Neural cell (in vitro differentiated cells): ENCODE data around the gene FHAD1. TPM values are rescaled to one million over a fixed set of nuclear protein-coding genes. Genes with fewer than 3 reads are reported as not detected.

Experiments
- H2AFZ ChIP-seq: fragments of 200-600, 300-800 bp; sonication (generic), shearing (Covaris generic); 2 replicates; pipeline ENCODE4 v1.6.0; 2014; ENCODE audit warnings: low read depth, mild to moderate bottlenecking, antibody characterized with exemption, low read length, moderate library complexity
- H3F3A ChIP-seq: fragments of 200-600 bp; shearing (Covaris generic); 2 replicates; pipeline ENCODE4 v1.6.1; 2016; ENCODE audit warnings: mild to moderate bottlenecking, moderate library complexity, mixed read lengths, antibody characterized with exemption, low read length; ENCODE audit not compliant: insufficient read depth, poor library complexity, severe bottlenecking
- H3K27ac ChIP-seq: fragments of 200-600, 300-800 bp; sonication (generic), shearing (Covaris generic); 2 replicates; pipeline ENCODE4 v1.5.1; 2014; ENCODE audit warnings: mild to moderate bottlenecking, low read length, moderate library complexity
- H3K27me3 ChIP-seq: fragments of 300-800, 200-600 bp; sonication (generic), shearing (Covaris generic); 2 replicates; pipeline ENCODE4 v1.6.0; 2014; ENCODE audit warnings: mild to moderate bottlenecking, low read depth, low read length, moderate library complexity; ENCODE audit not compliant: insufficient read depth
- H3K36me3 ChIP-seq: fragments of 300-800, 200-600 bp; sonication (generic), shearing (Covaris generic); 2 replicates; pipeline ENCODE4 v1.5.1; 2014; ENCODE audit warnings: mild to moderate bottlenecking, antibody characterized with exemption, low read length, moderate library complexity; ENCODE audit not compliant: insufficient read depth
- H3K4me2 ChIP-seq: fragments of 300-800, 200-600 bp; sonication (generic), shearing (Covaris generic); 2 replicates; pipeline ENCODE4 v1.6.0; 2014; ENCODE audit warnings: mild to moderate bottlenecking, low read length
- H3K4me3 ChIP-seq: fragments of 300-800, 200-600 bp; sonication (generic), shearing (Covaris generic); 2 replicates; pipeline ENCODE4 v1.5.1; 2014; ENCODE audit warnings: mild to moderate bottlenecking, low read length, moderate library complexity
- H3K79me2 ChIP-seq: fragments of 200-600 bp; shearing (Covaris generic); replicated peaks from 2 replicates; pipeline ENCODE4 v1.6.0; 2014; ENCODE audit warnings: mild to moderate bottlenecking, low read length, moderate library complexity; ENCODE audit not compliant: insufficient read depth
- H3K9ac ChIP-seq: fragments of 300-800, 200-600 bp; sonication (generic), shearing (Covaris generic); 2 replicates; pipeline ENCODE4 v1.6.1; 2016; ENCODE audit warnings: mild to moderate bottlenecking, low read length, mixed read lengths
- H3K9me2 ChIP-seq: fragments of 200-600 bp; shearing (Covaris generic); 2 replicates; pipeline ENCODE4 v1.6.1; 2016; ENCODE audit warnings: mild to moderate bottlenecking, low read length, mixed read lengths; ENCODE audit not compliant: insufficient read depth
- H3K9me3 ChIP-seq: fragments of 200-600, 300-800 bp; sonication (generic), shearing (Covaris generic); 2 replicates; pipeline ENCODE4 v1.6.1; 2016; ENCODE audit warnings: mild to moderate bottlenecking, mixed run types, low read length, moderate library complexity, mixed read lengths
- H4K20me1 ChIP-seq: fragments of 200-600 bp; shearing (Covaris generic); 2 replicates; pipeline ENCODE4 v1.6.1; 2016; ENCODE audit warnings: mild to moderate bottlenecking, mixed run types; ENCODE audit not compliant: insufficient read depth
- EP300 ChIP-seq: fragments of 450-650 bp; conservative IDR thresholded peaks from 2 replicates; pipeline ENCODE4 v1.6.1; 2014; ENCODE audit warnings: antibody characterized with exemption, mild to moderate bottlenecking, moderate library complexity; ENCODE audit not compliant: poor library complexity, severe bottlenecking
- EZH2 ChIP-seq: fragments of 200-600, 300-800 bp; shearing (Covaris generic), sonication (generic); IDR thresholded peaks from 2 replicates; pipeline ENCODE4 v1.6.1; 2014; ENCODE audit warnings: antibody characterized with exemption, low read length, borderline replicate concordance, mild to moderate bottlenecking; ENCODE audit not compliant: insufficient read depth, poor library complexity, severe bottlenecking
- MXI1 ChIP-seq: fragments of 450-650 bp; conservative IDR thresholded peaks from 2 replicates; pipeline ENCODE4 v1.6.1; 2014; ENCODE audit warnings: antibody characterized with exemption, mild to moderate bottlenecking; ENCODE audit not compliant: poor library complexity, severe bottlenecking
- POLR2AphosphoS5 ChIP-seq: IDR thresholded peaks from 2 replicates; pipeline ENCODE4 v1.6.1; 2012
- RAD21 ChIP-seq: fragments of 450-650 bp; conservative IDR thresholded peaks from 2 replicates; pipeline ENCODE4 v1.6.1; 2014; ENCODE audit warnings: antibody characterized with exemption, mild to moderate bottlenecking, moderate library complexity
- SMC3 ChIP-seq: fragments of 450-650 bp; conservative IDR thresholded peaks from 2 replicates; pipeline ENCODE4 v1.6.1; 2014; ENCODE audit warnings: antibody characterized with exemption, mild to moderate bottlenecking, moderate library complexity; ENCODE audit not compliant: poor library complexity
- TAF1 ChIP-seq: IDR thresholded peaks from 2 replicates; pipeline ENCODE4 v1.6.1; 2012; ENCODE audit warnings: low read depth
- polyA plus RNA-seq: library from polyadenylated mRNA; depleted of rRNA; stranded (reverse); fragments of >200 nt; gene quantifications from 2 replicates; pipeline ENCODE4 v1.2.3, GENCODE V29; 2014
- TF ChIP-seq, protein P1 (sequence below): IDR thresholded peaks from 2 replicates; pipeline ENCODE4 v1.6.1; 2012; ENCODE audit warnings: borderline replicate concordance
- TF ChIP-seq, protein P2 (sequence below): fragments of 450-650 bp; IDR thresholded peaks from 2 replicates; pipeline ENCODE4 v1.5.1; 2014; ENCODE audit warnings: antibody characterized with exemption, mild to moderate bottlenecking, moderate library complexity; ENCODE audit not compliant: poor library complexity, severe bottlenecking

FHAD1 gene
- polyA plus RNA-seq, 1 donor from 2014 or later: 0.46 TPM

DNA sequence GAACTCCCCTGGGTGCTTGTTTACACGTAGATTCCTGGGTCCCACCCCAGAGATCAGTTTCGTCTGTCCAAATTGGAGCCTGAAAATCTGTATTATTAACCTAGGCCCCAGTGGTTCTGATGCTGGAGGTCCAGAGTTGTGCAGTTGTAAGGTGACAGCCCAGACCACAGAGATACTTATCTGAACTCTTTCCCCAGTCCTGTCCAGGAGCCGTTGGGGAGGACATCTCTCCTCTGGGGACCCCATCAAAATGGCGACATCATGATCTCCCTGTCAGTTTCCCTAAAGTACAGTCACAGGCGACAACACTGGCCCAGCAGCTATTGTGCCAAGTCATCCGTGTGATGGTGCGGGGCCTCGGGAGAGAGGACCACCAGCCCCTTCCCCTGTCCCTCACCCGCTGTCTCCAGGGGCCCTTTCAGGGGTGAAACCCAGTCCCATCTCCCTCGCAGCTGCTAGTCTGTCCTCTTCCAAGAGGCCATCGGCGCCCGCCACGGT is 161.9 kb downstream of the FHAD1 start:
- Histone ChIP-seq H3K36me3 (no peaks in the 10 kb centered on the region), H3K4me3 (peak overlapping the region; percentile 78), H3K9ac (peak overlapping the region; percentile 76), H4K20me1 (no peaks in the 10 kb centered on the region), H3F3A (no peaks in the 10 kb centered on the region), H3K9me2 (no peaks in the 10 kb centered on the region), H3K27ac (peak overlapping the region; percentile 59), H3K4me2 (peak overlapping the region; percentile 40), H2AFZ (peak overlapping the region; percentile 29), H3K27me3 (no peaks in the 10 kb centered on the region), H3K9me3 (no peaks in the 10 kb centered on the region), H3K79me2 (no peaks in the 10 kb centered on the region)
- TF ChIP-seq RAD21 (no peak), SMC3 (peak; percentile 10)

DNA sequence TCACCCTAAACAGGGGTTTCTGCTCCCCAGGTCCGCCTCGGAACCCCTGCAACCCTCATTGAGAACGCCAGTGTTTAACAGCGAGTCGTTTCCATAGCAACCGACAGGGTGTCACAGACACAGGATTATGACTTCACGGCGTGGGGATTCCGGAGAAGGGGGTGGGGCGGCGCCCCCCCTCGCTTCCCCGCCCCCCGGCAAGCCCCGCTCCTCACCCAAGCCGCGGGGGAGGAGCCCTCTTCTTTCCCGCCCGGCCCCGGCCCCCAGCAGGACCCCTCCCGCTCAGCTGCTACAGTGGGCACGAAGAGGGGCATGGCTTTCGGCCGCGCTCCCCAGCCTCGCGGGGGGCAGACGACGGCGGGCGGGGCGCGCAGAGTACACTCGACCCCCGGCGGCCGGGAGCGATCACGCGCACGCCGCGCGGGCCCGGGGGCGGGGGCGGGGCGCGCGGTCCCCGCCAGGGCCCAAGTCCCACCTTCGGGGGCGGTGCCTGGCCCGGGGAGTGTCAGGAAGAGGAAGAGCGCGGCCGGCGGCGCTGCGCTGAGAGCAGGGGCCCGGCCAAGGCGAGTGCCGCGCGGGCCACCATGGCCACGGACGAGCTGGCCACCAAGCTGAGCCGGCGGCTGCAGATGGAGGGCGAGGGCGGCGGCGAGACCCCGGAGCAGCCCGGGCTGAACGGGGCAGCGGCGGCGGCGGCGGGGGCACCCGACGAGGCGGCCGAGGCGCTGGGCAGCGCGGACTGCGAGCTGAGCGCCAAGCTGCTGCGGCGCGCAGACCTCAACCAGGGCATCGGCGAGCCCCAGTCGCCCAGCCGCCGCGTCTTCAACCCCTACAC is 162.6 kb downstream of the FHAD1 start, which contains the start of gene EFHD2:
TSS of gene EFHD2 (plus strand) at position 501 of the 835 bp plus-strand sequence. CDS start at position 585, 84 bp downstream.
- Histone ChIP-seq H3K4me2 (peak within 1 kb of the TSS; percentile 59), H3K9ac (peak within 1 kb of the TSS; percentile 76), H3K36me3 (no peaks in the 10 kb centered on the region), H3K4me3 (peak within 1 kb of the TSS; percentile 78), H3K9me2 (no peaks in the 10 kb centered on the region), H3K79me2 (no peaks in the 10 kb centered on the region), H4K20me1 (no peaks in the 10 kb centered on the region), H2AFZ (peak within 1 kb of the TSS; percentile 40), H3K27ac (peak within 1 kb of the TSS; percentile 59), H3K9me3 (no peaks in the 10 kb centered on the region), H3F3A (no peaks in the 10 kb centered on the region), H3K27me3 (no peaks in the 10 kb centered on the region)
- TF ChIP-seq POLR2AphosphoS5 (peak; percentile 68), EP300 (peak; percentile 77), EZH2 (no peak), TAF1 (peak; percentile 38), MXI1 (peak; percentile 68), SMC3 (peak; percentile 44), RAD21 (no peak)
- TF ChIP-seq, protein P1, sequence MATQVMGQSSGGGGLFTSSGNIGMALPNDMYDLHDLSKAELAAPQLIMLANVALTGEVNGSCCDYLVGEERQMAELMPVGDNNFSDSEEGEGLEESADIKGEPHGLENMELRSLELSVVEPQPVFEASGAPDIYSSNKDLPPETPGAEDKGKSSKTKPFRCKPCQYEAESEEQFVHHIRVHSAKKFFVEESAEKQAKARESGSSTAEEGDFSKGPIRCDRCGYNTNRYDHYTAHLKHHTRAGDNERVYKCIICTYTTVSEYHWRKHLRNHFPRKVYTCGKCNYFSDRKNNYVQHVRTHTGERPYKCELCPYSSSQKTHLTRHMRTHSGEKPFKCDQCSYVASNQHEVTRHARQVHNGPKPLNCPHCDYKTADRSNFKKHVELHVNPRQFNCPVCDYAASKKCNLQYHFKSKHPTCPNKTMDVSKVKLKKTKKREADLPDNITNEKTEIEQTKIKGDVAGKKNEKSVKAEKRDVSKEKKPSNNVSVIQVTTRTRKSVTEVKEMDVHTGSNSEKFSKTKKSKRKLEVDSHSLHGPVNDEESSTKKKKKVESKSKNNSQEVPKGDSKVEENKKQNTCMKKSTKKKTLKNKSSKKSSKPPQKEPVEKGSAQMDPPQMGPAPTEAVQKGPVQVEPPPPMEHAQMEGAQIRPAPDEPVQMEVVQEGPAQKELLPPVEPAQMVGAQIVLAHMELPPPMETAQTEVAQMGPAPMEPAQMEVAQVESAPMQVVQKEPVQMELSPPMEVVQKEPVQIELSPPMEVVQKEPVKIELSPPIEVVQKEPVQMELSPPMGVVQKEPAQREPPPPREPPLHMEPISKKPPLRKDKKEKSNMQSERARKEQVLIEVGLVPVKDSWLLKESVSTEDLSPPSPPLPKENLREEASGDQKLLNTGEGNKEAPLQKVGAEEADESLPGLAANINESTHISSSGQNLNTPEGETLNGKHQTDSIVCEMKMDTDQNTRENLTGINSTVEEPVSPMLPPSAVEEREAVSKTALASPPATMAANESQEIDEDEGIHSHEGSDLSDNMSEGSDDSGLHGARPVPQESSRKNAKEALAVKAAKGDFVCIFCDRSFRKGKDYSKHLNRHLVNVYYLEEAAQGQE: peak; percentile 23
- TF ChIP-seq, protein P2, sequence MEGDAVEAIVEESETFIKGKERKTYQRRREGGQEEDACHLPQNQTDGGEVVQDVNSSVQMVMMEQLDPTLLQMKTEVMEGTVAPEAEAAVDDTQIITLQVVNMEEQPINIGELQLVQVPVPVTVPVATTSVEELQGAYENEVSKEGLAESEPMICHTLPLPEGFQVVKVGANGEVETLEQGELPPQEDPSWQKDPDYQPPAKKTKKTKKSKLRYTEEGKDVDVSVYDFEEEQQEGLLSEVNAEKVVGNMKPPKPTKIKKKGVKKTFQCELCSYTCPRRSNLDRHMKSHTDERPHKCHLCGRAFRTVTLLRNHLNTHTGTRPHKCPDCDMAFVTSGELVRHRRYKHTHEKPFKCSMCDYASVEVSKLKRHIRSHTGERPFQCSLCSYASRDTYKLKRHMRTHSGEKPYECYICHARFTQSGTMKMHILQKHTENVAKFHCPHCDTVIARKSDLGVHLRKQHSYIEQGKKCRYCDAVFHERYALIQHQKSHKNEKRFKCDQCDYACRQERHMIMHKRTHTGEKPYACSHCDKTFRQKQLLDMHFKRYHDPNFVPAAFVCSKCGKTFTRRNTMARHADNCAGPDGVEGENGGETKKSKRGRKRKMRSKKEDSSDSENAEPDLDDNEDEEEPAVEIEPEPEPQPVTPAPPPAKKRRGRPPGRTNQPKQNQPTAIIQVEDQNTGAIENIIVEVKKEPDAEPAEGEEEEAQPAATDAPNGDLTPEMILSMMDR: peak; percentile 40
